IgD-negative memory B cell (primary cell): ENCODE results near the gene FBXO7. TPM values are rescaled to one million over a fixed set of nuclear protein-coding genes. Genes with fewer than 3 reads are reported as not detected.
A peak's percentile ranks its signal among the peaks of the same experiment; 100 is the strongest.

Source experiments
- H3K27ac Mint-ChIP-seq, 3 donors: one replicate each; pipeline ENCODE4 v1.8.0; 2020 to 2022; ENCODE audit warnings: mild to moderate bottlenecking in 3 of 3, mixed read lengths in 3 of 3, moderate library complexity in 1 of 3
- H3K27me3 Mint-ChIP-seq: one replicate; pipeline ENCODE4 v1.8.0; 2021; ENCODE audit warnings: mixed read lengths
- H3K36me3 Mint-ChIP-seq: one replicate; pipeline ENCODE4 v1.8.0; 2020; ENCODE audit warnings: mild to moderate bottlenecking, mixed read lengths
- H3K4me1 Mint-ChIP-seq, 3 donors: one replicate each; pipeline ENCODE4 v1.8.0; 2020 to 2022; ENCODE audit warnings: mixed read lengths in 3 of 3, mild to moderate bottlenecking in 1 of 3
- H3K4me3 Mint-ChIP-seq, 4 donors: one replicate each; pipeline ENCODE4 v1.8.0; 2020 to 2022; ENCODE audit warnings: mild to moderate bottlenecking in 4 of 4, mixed read lengths in 4 of 4, moderate library complexity in 3 of 4
- H3K9me3 Mint-ChIP-seq, 3 donors: one replicate each; pipeline ENCODE4 v1.8.0; 2020 to 2021; ENCODE audit warnings: mixed read lengths in 3 of 3, mild to moderate bottlenecking in 1 of 3
- polyA plus RNA-seq: library from polyadenylated mRNA; unstranded; fragments of 300-500 nt; fragmentation: Illumina TruSeq; gene quantifications from one replicate; pipeline ENCODE4 v1.2.3, GENCODE V29; 2021

Gene FBXO7
- polyA plus RNA-seq, 1 donor from 2014 or later: 148 TPM

DNA sequence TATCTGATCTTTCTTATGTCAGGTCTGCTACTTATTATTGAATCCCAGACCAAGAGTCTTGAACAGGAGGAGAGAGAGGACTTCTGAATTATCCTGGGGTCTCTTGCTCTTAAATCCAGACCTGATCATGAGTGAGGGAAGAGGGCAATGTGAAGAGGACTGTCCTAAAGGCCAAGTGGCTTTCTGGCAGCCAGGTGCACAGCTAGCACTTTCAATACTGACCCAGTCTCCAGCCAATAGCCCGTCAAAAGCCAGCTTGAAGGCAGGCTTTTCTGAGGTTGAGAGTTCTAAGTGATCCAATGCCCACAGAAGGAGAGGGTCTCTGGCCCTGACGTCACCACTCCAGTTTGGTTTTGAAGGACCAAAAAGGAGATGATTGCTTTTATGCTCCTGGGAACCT lies 37.2 kb downstream of the FBXO7 start:
- H3K27me3 Mint-ChIP-seq: no peaks in the 10 kb centered on the region
- no peak overlapping the region for H3K4me3 Mint-ChIP-seq
- H3K27ac Mint-ChIP-seq: no peak overlapping the region
- peaks cover 1% of the 10 kb centered on the region for H3K36me3 Mint-ChIP-seq
- H3K9me3 Mint-ChIP-seq: no peaks in the 10 kb centered on the region
- H3K4me1 Mint-ChIP-seq: no peaks in the 10 kb centered on the region

DNA sequence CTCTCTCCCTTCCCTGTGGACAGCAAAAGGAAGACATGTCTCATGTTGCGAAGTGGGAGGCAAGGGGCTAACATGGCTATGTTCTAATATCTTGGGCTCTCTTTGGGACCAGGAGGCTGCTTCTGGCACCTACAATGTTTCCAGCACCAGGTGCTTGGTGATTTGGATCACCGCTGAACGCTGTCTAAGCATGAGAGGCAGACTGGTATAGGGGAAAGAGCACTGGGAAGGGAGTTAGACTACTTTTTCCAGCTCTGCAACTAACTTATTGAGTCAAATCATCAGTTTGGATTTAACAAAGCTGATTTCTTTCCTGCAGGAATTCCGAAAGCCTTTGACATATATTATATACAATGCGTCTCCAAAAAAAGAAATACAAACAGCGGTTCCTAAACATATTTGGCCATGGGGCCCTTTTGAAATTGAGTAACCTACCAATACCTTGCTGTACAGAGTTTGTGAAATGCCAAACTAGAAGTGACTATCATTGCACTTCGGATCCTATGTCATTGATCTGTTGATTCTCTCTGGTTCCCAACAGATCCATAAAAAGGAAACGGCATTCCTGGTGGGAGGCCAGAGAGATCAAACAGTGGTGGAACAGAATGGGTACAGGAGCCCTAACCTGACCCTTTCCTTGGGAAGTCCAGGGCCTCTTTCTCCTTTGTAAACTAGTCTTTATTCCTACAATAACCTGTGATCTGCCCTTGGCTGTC lies 37.8 kb downstream of the FBXO7 start:
- no peak overlapping the region for H3K4me3 Mint-ChIP-seq
- no peaks in the 10 kb centered on the region for H3K9me3 Mint-ChIP-seq
- peaks cover 1% of the 10 kb centered on the region for H3K36me3 Mint-ChIP-seq
- H3K4me1 Mint-ChIP-seq: no peaks in the 10 kb centered on the region
- H3K27me3 Mint-ChIP-seq: no peaks in the 10 kb centered on the region
- H3K27ac Mint-ChIP-seq: no peak overlapping the region

DNA sequence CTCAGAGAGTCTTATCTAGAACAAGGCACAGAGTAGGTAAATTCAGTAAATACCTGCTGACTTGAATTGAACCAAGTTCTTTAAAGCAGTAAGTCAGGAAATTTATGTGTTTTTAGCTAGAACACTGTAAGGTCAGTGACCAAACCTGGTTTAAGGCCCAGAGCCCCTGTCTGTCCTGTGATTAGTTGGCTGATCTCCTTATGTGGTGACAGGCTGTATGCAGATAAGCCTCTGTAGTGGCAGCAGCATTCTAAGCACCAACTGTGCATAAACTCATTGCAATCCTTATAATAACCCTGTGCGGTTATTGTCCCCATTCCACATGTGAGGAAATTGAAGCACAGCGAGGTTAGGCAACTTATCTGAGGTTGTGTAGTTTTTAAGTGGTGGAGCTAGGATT lies 40.5 kb downstream of the FBXO7 start:
- Mint-ChIP-seq H3K4me1 (no peaks in the 10 kb centered on the region), H3K27ac (no peak overlapping the region), H3K27me3 (no peaks in the 10 kb centered on the region), H3K4me3 (peak overlapping the region in 1 of 4 donors; percentile 33), H3K9me3 (peaks cover 0 to 1% (median 0%) of the 10 kb centered on the region in 3 donors), H3K36me3 (no peaks in the 10 kb centered on the region)

DNA sequence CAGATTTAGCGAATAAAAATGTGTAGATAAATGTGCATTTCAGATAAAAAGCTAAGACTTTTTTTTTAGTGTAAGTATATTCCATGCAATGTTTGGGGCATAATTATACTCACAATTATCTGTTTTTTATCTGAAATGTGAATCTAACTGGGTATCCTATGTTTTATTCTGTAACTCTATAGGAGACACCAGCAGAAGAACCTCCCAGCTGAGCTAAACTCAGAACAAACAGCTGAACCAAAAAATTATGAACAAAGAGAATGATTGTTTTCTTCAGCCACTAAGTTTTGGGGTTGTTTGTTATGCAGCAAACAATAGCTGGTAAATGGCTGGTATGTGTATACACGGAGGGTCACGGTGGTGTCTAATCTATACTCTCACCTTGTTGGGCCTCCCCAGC lies 42.9 kb downstream of the FBXO7 start:
- H3K27me3 Mint-ChIP-seq: no peaks in the 10 kb centered on the region
- H3K4me1 Mint-ChIP-seq: no peaks in the 10 kb centered on the region
- no peak overlapping the region for H3K4me3 Mint-ChIP-seq
- no peaks in the 10 kb centered on the region for H3K36me3 Mint-ChIP-seq
- peak overlapping the region in 1 of 3 donors; percentile 15 for H3K27ac Mint-ChIP-seq
- peaks cover 0 to 1% (median 0%) of the 10 kb centered on the region in 3 donors for H3K9me3 Mint-ChIP-seq

DNA sequence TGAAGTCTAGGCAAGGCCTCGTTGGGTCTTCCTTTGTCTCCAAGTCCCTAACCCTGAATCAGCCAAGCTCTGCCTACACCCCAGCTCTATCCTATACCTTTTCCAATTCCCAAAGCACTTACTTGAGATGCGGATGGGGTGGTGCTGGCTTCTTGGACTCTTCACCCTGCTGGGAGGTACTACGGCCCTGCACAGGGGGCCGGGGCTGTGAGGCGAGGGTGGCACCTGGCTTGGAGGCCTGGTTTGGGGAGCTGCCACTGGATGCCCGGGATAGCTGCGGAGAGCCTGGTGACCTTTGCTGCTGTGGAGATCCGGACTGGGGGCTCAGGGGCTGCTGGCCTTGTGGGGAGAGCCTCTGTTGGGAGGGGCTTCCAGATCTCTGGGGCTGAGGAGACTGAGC lies 43.3 kb downstream of the FBXO7 start:
- Mint-ChIP-seq H3K4me3 (no peak overlapping the region), H3K27me3 (no peaks in the 10 kb centered on the region), H3K9me3 (peaks cover 0 to 1% (median 0%) of the 10 kb centered on the region in 3 donors), H3K36me3 (no peaks in the 10 kb centered on the region), H3K4me1 (no peaks in the 10 kb centered on the region), H3K27ac (no peak overlapping the region)

DNA sequence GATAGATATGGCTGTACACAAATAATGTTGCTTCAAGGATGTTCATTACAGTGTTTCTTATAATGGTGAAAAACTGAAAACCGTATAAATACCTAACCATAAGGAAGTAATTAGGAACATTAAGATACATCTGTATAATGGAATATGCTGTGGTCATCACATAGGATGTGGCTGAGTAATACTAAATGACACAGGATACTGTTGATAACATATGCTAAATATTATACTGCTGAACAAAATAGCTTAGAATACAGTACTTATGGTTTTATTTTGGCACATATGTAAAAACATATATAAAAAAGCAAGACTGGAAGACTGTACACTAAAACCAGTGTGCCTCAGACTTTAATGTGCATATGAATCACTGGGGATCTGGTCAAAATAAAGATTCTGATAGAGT lies 43.8 kb downstream of the FBXO7 start:
- Mint-ChIP-seq H3K27ac (no peak overlapping the region), H3K36me3 (no peaks in the 10 kb centered on the region), H3K4me3 (no peak overlapping the region), H3K9me3 (peaks cover 0 to 1% (median 0%) of the 10 kb centered on the region in 3 donors), H3K27me3 (no peaks in the 10 kb centered on the region), H3K4me1 (no peaks in the 10 kb centered on the region)

DNA sequence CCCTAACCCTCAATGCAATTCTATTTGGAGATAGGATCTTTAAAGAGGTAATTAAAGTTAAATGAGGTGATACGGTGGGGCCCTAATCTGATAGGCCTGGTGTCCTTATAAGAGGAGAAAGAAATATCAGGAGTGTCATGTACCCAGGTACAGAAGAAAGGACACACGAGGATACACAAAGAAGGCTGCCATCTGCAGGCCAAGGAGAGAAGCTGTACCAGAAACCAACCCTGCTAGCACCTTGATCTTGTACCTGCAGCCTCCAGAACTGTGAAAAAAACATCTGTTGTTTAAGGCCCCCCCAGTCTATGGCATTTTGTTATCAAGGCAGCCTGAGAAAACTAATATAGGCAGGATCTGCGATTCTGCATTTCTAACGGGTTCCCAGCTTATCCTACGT lies 44.2 kb downstream of the FBXO7 start:
- Mint-ChIP-seq H3K9me3 (peaks cover 0 to 1% (median 0%) of the 10 kb centered on the region in 3 donors), H3K4me1 (no peaks in the 10 kb centered on the region), H3K27ac (no peak overlapping the region), H3K36me3 (no peaks in the 10 kb centered on the region), H3K27me3 (no peaks in the 10 kb centered on the region), H3K4me3 (no peak overlapping the region)

DNA sequence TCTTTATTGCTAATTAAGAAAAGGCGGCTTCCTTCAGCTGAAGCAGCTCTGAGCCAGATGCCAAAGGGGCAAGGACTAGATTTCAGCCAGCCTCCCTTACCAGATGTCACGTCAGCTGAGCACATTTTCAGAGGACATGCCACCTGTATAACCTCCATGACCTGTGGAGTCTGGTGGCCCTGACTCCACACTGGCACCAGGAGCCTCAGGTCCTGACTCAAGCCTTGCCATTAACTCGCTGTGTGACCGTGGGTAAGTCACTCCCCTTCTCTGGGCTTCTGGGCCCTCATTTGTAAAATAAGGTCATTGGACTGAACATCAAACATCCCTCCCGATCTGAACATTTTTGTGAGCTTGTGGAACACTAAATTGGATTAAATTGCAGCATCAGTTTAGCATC lies 46.0 kb downstream of the FBXO7 start:
- Mint-ChIP-seq H3K4me1 (no peaks in the 10 kb centered on the region), H3K27me3 (no peaks in the 10 kb centered on the region), H3K36me3 (no peaks in the 10 kb centered on the region), H3K9me3 (peaks cover 0 to 1% (median 0%) of the 10 kb centered on the region in 3 donors), H3K4me3 (no peak overlapping the region), H3K27ac (no peak overlapping the region)

DNA sequence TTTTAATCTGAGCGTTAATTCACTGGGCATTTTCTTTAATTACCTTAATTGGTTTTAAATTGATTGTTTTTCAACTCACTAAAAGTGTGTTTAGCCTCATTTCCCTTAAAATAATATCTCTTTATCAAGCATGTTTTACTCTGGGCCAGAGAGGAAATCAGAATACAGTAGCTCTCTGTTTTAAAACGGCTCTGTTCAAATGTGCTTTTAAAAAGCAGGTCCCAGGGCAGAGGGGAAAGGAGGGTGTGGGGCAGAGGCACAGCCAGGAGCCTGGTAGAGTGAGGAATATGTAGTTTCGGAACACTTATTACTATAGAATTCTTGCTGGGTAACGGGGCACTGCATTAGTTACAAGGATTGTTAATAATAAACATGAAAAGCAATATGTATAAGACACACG lies 47.6 kb downstream of the FBXO7 start:
- Mint-ChIP-seq H3K27ac (no peak overlapping the region), H3K36me3 (no peaks in the 10 kb centered on the region), H3K4me1 (no peaks in the 10 kb centered on the region), H3K27me3 (no peaks in the 10 kb centered on the region), H3K4me3 (no peak overlapping the region), H3K9me3 (peaks cover 0 to 1% (median 0%) of the 10 kb centered on the region in 3 donors)

DNA sequence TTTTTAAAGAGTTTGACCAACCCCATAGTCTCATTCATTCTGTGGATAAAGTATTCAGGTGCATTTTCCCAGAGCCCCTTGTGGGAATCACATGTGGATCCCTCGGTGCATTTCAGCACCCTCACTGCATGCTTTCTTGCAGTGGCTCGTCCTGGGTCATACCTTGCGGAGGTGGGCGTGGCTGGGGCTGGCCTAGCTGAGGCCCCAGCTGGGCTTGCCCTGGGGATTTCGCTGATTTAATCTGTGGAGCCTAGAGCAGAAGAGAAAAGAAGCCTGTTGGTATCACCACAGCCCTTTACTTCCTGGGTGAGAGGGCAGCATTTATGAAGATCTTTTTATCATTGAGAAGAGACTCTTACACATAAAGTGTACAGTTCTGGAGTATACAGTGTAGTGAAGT lies 53.1 kb downstream of the FBXO7 start:
- peaks cover 3% of the 10 kb centered on the region for H3K27me3 Mint-ChIP-seq
- H3K27ac Mint-ChIP-seq: no peak overlapping the region
- no peak overlapping the region for H3K4me3 Mint-ChIP-seq
- H3K4me1 Mint-ChIP-seq: no peaks in the 10 kb centered on the region
- H3K9me3 Mint-ChIP-seq: no peaks in the 10 kb centered on the region
- no peaks in the 10 kb centered on the region for H3K36me3 Mint-ChIP-seq

DNA sequence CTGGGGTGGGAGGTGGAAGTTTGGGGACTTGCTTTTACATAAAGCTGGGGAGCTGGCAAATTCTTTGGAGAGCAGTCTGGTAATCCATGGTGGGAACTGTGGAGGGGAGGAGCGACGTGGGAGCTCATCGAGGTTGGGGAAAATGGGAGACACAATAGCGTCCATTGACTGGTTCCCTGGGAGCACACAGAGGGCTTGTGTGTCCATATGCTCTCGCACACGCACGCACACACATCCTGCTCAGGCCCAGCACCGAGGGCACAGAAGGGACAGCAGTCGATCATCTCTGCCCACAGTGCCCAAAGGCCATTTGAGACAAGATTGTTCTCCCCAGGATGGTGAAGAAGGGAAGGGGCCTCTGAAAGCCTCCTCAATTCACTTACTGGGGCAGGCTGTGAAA lies 53.7 kb downstream of the FBXO7 start:
- Mint-ChIP-seq H3K4me1 (no peaks in the 10 kb centered on the region), H3K27me3 (peaks cover 3% of the 10 kb centered on the region), H3K27ac (no peak overlapping the region), H3K9me3 (no peaks in the 10 kb centered on the region), H3K36me3 (no peaks in the 10 kb centered on the region), H3K4me3 (no peak overlapping the region)

DNA sequence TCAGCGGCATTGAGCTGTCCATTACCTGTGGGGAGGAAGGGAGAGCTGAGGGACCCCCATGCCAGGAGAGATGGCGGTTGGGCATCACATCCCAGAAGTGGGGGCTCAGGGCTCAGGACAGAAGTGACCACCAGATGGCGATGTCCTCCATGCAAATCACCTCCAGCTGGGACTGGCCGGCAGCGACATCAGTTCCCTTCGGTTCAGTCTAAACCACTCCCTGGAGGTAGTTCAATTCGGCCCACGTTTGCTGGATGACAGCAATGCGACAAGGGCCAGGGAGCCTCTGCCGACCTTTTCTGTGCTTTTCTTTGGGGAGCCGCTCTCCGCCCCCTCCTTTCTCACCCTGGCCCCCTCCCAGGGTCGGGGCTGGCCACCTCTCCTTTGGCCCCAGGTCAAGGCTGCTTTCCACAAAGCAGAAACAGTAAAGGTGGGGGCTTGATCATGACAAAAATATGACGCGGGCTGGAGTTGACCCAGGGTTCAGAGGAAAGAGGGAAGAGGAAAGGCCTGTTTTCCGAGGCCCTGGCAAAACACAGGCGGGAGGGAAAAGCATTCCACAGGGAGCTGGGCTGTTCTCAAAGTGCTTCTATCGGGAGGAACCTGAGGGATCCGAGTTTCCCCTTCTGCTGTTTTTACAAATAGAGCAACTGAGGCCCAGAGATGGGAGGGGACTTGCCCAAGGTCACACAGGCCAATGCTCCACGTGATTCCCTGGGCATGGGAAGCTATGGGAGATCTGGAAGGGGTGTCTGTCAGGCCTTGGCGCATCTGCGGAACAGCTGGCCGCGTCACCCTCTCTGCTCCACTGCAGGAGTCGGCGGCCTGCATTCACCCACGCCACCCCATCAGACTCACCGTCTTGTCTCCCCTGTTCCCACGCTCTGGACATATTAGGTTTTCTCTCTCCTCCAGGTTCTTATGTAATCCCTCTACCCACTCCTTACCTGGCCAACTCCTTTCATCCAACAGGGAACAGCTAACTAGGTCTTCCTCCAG lies 54.7 kb downstream of the FBXO7 start:
- H3K4me3 Mint-ChIP-seq: no peak overlapping the region
- H3K36me3 Mint-ChIP-seq: no peaks in the 10 kb centered on the region
- H3K4me1 Mint-ChIP-seq: no peaks in the 10 kb centered on the region
- H3K27ac Mint-ChIP-seq: no peak overlapping the region
- no peaks in the 10 kb centered on the region for H3K9me3 Mint-ChIP-seq
- H3K27me3 Mint-ChIP-seq: peaks cover 5% of the 10 kb centered on the region

DNA sequence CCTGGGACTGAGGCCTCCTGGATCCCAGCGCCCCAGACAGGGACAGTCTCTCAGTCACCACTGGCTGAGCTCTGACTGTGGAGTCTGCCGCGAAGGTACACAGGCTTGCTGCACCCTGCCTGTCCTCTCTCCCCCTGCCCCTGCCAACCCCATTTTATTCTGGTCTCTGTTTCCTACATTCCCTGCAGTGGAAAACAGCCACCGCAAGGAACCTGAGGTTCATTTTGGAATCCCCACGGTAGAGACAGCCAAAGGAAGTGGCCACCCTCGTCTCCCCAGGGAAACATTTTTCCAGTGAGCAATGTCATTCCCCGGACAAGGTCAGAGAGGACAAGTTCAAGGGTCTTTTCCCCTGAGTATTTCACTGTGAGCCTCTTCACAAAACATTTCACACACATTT lies 56.6 kb downstream of the FBXO7 start:
- H3K4me1 Mint-ChIP-seq: no peaks in the 10 kb centered on the region
- H3K27ac Mint-ChIP-seq: peak overlapping the region in 1 of 3 donors; percentile 16
- H3K36me3 Mint-ChIP-seq: no peaks in the 10 kb centered on the region
- no peaks in the 10 kb centered on the region for H3K9me3 Mint-ChIP-seq
- no peak overlapping the region for H3K4me3 Mint-ChIP-seq
- H3K27me3 Mint-ChIP-seq: peaks cover 9% of the 10 kb centered on the region

DNA sequence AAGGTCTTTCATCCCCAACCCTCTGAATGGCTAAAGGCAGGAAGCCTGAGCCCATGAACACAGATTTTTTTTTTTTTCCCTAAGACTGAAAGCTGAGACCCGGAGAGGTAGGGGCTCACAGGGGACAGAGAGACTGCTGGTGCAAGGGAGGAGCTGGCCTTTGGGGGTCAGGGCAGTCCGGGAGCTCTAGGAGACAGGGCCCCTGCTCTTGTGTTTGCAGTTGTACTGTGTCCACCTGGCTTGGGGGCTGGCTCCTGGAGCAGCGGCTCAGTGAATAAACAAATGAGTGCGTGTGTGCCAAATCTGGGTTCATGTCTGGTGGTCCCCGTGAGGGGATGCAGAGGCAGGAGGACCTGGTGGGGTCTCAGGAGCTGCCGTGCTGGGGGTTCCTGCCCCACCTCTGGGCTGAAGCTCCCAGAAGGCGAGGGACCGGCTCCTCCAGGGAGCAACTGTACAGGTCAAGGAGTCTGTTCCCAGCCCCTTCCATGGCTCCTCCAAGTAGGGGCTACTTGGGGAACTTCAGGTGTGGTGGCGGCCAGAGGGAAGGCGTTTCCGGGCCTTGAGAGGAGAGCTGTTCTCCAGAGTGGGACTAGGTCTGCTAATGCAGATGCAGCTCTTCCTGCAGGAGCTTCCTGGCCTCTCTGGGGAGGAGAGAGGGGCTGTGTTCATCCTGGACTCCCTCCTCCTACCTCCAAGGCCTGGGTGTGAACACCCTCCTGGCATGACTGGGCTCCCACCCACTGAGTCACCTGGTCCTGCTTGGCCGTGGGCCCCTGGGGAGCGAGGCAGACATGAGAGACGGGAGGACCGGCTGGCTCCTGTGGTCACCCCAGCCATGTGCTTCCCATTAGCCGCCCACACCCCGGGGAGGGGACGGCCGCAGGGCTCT lies 57.6 kb downstream of the FBXO7 start:
- H3K4me3 Mint-ChIP-seq: no peak overlapping the region
- H3K9me3 Mint-ChIP-seq: no peaks in the 10 kb centered on the region
- no peaks in the 10 kb centered on the region for H3K4me1 Mint-ChIP-seq
- H3K36me3 Mint-ChIP-seq: no peaks in the 10 kb centered on the region
- peak overlapping the region in 1 of 3 donors; percentile 16 for H3K27ac Mint-ChIP-seq
- H3K27me3 Mint-ChIP-seq: peaks cover 9% of the 10 kb centered on the region

DNA sequence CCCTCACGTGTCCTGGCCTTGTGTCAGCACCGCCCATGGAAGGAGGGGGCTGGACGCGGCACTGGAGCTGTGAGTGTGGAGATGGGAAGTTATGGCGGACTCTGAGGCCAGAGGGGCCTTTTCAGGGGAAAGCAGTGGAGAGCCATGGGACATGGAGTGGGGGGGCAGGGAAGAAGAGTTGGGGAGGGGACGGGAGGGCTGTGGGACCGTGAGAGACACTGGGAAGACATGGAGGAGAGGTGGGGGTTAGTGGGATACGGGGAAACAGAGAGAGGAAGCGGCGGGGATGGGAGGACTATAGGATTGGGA lies 58.2 kb downstream of the FBXO7 start:
- Mint-ChIP-seq H3K4me3 (no peak overlapping the region), H3K9me3 (no peaks in the 10 kb centered on the region), H3K4me1 (no peaks in the 10 kb centered on the region), H3K36me3 (no peaks in the 10 kb centered on the region), H3K27ac (no peak overlapping the region), H3K27me3 (peaks cover 9% of the 10 kb centered on the region)
